Measurements from ENCODE around the gene PHF14.

DNA sequence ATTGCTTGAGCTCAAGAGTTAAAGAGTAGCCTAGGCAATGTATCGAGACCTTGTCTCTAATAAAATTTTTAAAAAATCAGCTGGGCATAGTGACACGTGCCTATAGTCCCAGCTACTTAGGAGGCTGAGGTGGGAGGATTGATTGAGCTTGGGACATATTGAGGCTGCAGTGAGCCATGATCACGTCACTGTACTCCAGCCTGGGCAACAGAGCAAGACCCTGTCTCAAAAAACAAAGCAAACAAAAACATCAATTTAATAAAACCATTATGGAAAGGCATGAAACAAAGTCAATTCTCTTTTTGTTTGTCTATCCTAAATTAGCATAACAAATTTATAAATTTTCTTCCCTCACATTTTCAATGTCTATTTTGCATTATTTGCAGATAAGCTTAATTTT is 108.4 kb downstream of the PHF14 start:
- TF ChIP-seq, protein P1, sequence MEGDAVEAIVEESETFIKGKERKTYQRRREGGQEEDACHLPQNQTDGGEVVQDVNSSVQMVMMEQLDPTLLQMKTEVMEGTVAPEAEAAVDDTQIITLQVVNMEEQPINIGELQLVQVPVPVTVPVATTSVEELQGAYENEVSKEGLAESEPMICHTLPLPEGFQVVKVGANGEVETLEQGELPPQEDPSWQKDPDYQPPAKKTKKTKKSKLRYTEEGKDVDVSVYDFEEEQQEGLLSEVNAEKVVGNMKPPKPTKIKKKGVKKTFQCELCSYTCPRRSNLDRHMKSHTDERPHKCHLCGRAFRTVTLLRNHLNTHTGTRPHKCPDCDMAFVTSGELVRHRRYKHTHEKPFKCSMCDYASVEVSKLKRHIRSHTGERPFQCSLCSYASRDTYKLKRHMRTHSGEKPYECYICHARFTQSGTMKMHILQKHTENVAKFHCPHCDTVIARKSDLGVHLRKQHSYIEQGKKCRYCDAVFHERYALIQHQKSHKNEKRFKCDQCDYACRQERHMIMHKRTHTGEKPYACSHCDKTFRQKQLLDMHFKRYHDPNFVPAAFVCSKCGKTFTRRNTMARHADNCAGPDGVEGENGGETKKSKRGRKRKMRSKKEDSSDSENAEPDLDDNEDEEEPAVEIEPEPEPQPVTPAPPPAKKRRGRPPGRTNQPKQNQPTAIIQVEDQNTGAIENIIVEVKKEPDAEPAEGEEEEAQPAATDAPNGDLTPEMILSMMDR (conservative IDR thresholded peaks at IDR 0.05; ENCODE audit: low read depth in 2 of 2) = no peak
- TF ChIP-seq EZH2phosphoT487 (IDR thresholded peaks at IDR 0.05; ENCODE audit: unreplicated experiment) = no peak
- no peak for TF ChIP-seq ZNF331 (CRISPR knock-in tag; IDR thresholded peaks at IDR 0.05; ENCODE audit: low read depth)
- no peak for TF ChIP-seq STAT1 (IDR thresholded peaks at IDR 0.05; ENCODE audit: unreplicated experiment)
- TF ChIP-seq POLR2AphosphoS5 (IDR thresholded peaks at IDR 0.05; ENCODE audit: low read depth) = no peak
- TF ChIP-seq JUNB (IDR thresholded peaks at IDR 0.05; ENCODE audit: unreplicated experiment) = no peak
- TF ChIP-seq CREB1 (CRISPR knock-in tag; IDR thresholded peaks at IDR 0.05; ENCODE audit: low read depth) = no peak
- TF ChIP-seq, protein P2, sequence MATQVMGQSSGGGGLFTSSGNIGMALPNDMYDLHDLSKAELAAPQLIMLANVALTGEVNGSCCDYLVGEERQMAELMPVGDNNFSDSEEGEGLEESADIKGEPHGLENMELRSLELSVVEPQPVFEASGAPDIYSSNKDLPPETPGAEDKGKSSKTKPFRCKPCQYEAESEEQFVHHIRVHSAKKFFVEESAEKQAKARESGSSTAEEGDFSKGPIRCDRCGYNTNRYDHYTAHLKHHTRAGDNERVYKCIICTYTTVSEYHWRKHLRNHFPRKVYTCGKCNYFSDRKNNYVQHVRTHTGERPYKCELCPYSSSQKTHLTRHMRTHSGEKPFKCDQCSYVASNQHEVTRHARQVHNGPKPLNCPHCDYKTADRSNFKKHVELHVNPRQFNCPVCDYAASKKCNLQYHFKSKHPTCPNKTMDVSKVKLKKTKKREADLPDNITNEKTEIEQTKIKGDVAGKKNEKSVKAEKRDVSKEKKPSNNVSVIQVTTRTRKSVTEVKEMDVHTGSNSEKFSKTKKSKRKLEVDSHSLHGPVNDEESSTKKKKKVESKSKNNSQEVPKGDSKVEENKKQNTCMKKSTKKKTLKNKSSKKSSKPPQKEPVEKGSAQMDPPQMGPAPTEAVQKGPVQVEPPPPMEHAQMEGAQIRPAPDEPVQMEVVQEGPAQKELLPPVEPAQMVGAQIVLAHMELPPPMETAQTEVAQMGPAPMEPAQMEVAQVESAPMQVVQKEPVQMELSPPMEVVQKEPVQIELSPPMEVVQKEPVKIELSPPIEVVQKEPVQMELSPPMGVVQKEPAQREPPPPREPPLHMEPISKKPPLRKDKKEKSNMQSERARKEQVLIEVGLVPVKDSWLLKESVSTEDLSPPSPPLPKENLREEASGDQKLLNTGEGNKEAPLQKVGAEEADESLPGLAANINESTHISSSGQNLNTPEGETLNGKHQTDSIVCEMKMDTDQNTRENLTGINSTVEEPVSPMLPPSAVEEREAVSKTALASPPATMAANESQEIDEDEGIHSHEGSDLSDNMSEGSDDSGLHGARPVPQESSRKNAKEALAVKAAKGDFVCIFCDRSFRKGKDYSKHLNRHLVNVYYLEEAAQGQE (IDR thresholded peaks at IDR 0.05; ENCODE audit: unreplicated experiment) = no peak
